ENCODE measurements around the gene GYPA.

GYPA gene

GRCh38 chr4:144183165-144183564 is 42.6 kb upstream of the GYPA start:
- no peaks in the 10 kb centered on the region for H3K9me2 ChIP-seq (replicated peaks; ENCODE audit: low read depth, low read length)
- H2AFZ ChIP-seq (ENCODE audit: low read length): no peak overlapping the region
- no peak overlapping the region for H3K9ac ChIP-seq (ENCODE audit: low read depth, low read length, poor library complexity, severe bottlenecking)
- H3K27me3 ChIP-seq (ENCODE audit: insufficient read depth, low read length, poor library complexity, severe bottlenecking): no peaks in the 10 kb centered on the region
- peaks cover 15% of the 10 kb centered on the region for H3K4me1 ChIP-seq (ENCODE audit: insufficient read depth, low read length, poor library complexity, severe bottlenecking)
- H4K20me1 ChIP-seq (ENCODE audit: insufficient read depth, low read length, poor library complexity, severe bottlenecking): no peaks in the 10 kb centered on the region
- TF ChIP-seq, protein P1, sequence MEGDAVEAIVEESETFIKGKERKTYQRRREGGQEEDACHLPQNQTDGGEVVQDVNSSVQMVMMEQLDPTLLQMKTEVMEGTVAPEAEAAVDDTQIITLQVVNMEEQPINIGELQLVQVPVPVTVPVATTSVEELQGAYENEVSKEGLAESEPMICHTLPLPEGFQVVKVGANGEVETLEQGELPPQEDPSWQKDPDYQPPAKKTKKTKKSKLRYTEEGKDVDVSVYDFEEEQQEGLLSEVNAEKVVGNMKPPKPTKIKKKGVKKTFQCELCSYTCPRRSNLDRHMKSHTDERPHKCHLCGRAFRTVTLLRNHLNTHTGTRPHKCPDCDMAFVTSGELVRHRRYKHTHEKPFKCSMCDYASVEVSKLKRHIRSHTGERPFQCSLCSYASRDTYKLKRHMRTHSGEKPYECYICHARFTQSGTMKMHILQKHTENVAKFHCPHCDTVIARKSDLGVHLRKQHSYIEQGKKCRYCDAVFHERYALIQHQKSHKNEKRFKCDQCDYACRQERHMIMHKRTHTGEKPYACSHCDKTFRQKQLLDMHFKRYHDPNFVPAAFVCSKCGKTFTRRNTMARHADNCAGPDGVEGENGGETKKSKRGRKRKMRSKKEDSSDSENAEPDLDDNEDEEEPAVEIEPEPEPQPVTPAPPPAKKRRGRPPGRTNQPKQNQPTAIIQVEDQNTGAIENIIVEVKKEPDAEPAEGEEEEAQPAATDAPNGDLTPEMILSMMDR (conservative IDR thresholded peaks at IDR 0.05; ENCODE audit: low read length): no peak
- no peak for TF ChIP-seq EZH2phosphoT487 (IDR thresholded peaks at IDR 0.05; ENCODE audit: borderline replicate concordance)
- no peak overlapping the region for H3K4me3 ChIP-seq (ENCODE audit: low read length, poor library complexity, severe bottlenecking)
- no peaks in the 10 kb centered on the region for H3F3A ChIP-seq (ENCODE audit: low read depth)
- H3K4me2 ChIP-seq (ENCODE audit: low read depth, low read length, poor library complexity, severe bottlenecking): no peak overlapping the region
- H3K9me3 ChIP-seq (ENCODE audit: insufficient read depth, low read depth, low read length): no peaks in the 10 kb centered on the region
- no peaks in the 10 kb centered on the region for H3K36me3 ChIP-seq (ENCODE audit: insufficient read depth, low read length)
- no peaks in the 10 kb centered on the region for H3K79me2 ChIP-seq (ENCODE audit: insufficient read depth, low read length)

GRCh38 chr4:144181391-144181790 is 40.9 kb upstream of the GYPA start:
- Histone ChIP-seq H3K9ac (ENCODE audit: low read depth, low read length, poor library complexity, severe bottlenecking) (no peak overlapping the region), H3K9me2 (replicated peaks; ENCODE audit: low read depth, low read length) (no peaks in the 10 kb centered on the region), H4K20me1 (ENCODE audit: insufficient read depth, low read length, poor library complexity, severe bottlenecking) (no peaks in the 10 kb centered on the region), H3K4me3 (ENCODE audit: low read length, poor library complexity, severe bottlenecking) (no peak overlapping the region), H3K36me3 (ENCODE audit: insufficient read depth, low read length) (no peaks in the 10 kb centered on the region), H3K79me2 (ENCODE audit: insufficient read depth, low read length) (no peaks in the 10 kb centered on the region), H3K4me2 (ENCODE audit: low read depth, low read length, poor library complexity, severe bottlenecking) (no peak overlapping the region), H3F3A (ENCODE audit: low read depth) (no peaks in the 10 kb centered on the region), H3K27me3 (ENCODE audit: insufficient read depth, low read length, poor library complexity, severe bottlenecking) (no peaks in the 10 kb centered on the region), H2AFZ (ENCODE audit: low read length) (no peak overlapping the region), H3K9me3 (ENCODE audit: insufficient read depth, low read depth, low read length) (no peaks in the 10 kb centered on the region), H3K4me1 (ENCODE audit: insufficient read depth, low read length, poor library complexity, severe bottlenecking) (peaks cover 15% of the 10 kb centered on the region)
- no peak for TF ChIP-seq EZH2phosphoT487 (IDR thresholded peaks at IDR 0.05; ENCODE audit: borderline replicate concordance)
- TF ChIP-seq, protein P1 (conservative IDR thresholded peaks at IDR 0.05; ENCODE audit: low read length): no peak

DNA sequence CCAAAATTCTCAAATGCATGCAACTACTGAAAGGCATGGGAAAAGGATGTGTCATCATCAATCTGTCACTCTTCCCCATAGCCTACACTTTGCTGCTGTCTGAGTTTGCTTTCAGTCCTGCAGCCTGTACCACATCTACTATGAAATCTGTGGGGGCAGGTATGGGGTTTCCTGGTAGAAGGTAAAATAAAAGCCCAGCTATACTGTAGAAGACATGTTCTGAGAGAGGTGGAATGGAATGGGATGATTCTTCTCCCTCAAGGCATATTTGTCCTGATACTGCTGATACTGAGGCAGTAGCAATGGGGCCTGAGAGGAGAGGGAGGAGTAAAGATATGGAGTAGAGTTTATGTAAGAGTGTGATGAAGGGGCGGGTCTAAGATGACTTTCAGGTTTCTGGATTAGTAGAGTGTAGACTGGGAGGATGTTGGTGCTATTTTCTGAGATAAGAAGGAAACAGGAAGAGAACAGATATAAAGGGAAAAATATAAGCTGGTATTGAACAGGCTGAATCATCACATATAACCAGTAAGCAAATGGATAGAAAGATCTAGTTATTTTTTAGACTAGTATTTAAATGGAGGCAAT is 38.7 kb upstream of the GYPA start:
- H3K79me2 ChIP-seq (ENCODE audit: insufficient read depth, low read length): no peaks in the 10 kb centered on the region
- no peaks in the 10 kb centered on the region for H3K9me3 ChIP-seq (ENCODE audit: insufficient read depth, low read depth, low read length)
- H3K4me2 ChIP-seq (ENCODE audit: low read depth, low read length, poor library complexity, severe bottlenecking): no peak overlapping the region
- no peaks in the 10 kb centered on the region for H3K27me3 ChIP-seq (ENCODE audit: insufficient read depth, low read length, poor library complexity, severe bottlenecking)
- H4K20me1 ChIP-seq (ENCODE audit: insufficient read depth, low read length, poor library complexity, severe bottlenecking): no peaks in the 10 kb centered on the region
- no peak overlapping the region for H2AFZ ChIP-seq (ENCODE audit: low read length)
- H3K4me1 ChIP-seq (ENCODE audit: insufficient read depth, low read length, poor library complexity, severe bottlenecking): peaks cover 14% of the 10 kb centered on the region
- H3K36me3 ChIP-seq (ENCODE audit: insufficient read depth, low read length): no peaks in the 10 kb centered on the region
- no peaks in the 10 kb centered on the region for H3F3A ChIP-seq (ENCODE audit: low read depth)
- TF ChIP-seq EZH2phosphoT487 (IDR thresholded peaks at IDR 0.05; ENCODE audit: borderline replicate concordance): no peak
- TF ChIP-seq, protein P1 (conservative IDR thresholded peaks at IDR 0.05; ENCODE audit: low read length): no peak
- no peak overlapping the region for H3K9ac ChIP-seq (ENCODE audit: low read depth, low read length, poor library complexity, severe bottlenecking)
- no peak overlapping the region for H3K4me3 ChIP-seq (ENCODE audit: low read length, poor library complexity, severe bottlenecking)
- H3K9me2 ChIP-seq (replicated peaks; ENCODE audit: low read depth, low read length): no peaks in the 10 kb centered on the region

Data from Loucy (cell line).